GM20431 (cell line): ENCODE measurements around the gene ADAMTSL1.

Experiments
- in situ Hi-C: fragments of 300-500 bp; cut with MseI, MboI; formaldehyde crosslinking; loops from one replicate; pipeline ENCODE4 v1.15.0; 2020; ENCODE audit warnings: low sequenced_read_pairs; ENCODE audit not compliant: unreplicated experiment

ADAMTSL1 gene, protein sequence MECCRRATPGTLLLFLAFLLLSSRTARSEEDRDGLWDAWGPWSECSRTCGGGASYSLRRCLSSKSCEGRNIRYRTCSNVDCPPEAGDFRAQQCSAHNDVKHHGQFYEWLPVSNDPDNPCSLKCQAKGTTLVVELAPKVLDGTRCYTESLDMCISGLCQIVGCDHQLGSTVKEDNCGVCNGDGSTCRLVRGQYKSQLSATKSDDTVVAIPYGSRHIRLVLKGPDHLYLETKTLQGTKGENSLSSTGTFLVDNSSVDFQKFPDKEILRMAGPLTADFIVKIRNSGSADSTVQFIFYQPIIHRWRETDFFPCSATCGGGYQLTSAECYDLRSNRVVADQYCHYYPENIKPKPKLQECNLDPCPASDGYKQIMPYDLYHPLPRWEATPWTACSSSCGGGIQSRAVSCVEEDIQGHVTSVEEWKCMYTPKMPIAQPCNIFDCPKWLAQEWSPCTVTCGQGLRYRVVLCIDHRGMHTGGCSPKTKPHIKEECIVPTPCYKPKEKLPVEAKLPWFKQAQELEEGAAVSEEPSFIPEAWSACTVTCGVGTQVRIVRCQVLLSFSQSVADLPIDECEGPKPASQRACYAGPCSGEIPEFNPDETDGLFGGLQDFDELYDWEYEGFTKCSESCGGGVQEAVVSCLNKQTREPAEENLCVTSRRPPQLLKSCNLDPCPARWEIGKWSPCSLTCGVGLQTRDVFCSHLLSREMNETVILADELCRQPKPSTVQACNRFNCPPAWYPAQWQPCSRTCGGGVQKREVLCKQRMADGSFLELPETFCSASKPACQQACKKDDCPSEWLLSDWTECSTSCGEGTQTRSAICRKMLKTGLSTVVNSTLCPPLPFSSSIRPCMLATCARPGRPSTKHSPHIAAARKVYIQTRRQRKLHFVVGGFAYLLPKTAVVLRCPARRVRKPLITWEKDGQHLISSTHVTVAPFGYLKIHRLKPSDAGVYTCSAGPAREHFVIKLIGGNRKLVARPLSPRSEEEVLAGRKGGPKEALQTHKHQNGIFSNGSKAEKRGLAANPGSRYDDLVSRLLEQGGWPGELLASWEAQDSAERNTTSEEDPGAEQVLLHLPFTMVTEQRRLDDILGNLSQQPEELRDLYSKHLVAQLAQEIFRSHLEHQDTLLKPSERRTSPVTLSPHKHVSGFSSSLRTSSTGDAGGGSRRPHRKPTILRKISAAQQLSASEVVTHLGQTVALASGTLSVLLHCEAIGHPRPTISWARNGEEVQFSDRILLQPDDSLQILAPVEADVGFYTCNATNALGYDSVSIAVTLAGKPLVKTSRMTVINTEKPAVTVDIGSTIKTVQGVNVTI (N-terminal part only)

DNA sequence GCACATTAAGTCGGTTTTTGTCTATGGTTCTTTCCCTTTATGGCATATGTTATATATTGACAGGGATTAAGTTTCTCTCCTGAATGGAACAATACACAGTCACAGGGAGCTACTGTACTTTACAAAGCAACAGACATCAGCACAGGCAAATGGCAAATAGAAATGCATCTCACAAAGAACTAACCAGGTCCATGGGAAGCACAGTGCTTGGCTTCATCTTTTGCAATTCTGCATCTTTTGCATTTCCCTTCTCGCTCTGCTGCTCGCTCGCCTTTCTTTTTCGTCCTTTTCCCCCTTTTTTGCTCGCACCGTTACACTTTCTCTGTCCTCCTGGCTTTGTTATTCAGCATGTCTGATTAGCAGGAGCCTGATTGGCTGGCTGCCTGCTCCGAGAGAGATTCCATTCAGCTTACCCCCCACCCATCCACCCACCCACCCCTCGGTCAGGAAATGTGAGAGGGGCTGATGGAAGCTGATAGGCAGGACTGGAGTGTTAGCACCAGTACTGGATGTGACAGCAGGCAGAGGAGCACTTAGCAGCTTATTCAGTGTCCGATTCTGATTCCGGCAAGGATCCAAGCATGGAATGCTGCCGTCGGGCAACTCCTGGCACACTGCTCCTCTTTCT, at the start of gene ADAMTSL1:
Gene ADAMTSL1, plus strand, starts transcription at position 502 of the 628 bp plus-strand sequence. Its CDS starts 80 bp downstream, at position 582.
- in situ Hi-C loops = no loop called here

DNA sequence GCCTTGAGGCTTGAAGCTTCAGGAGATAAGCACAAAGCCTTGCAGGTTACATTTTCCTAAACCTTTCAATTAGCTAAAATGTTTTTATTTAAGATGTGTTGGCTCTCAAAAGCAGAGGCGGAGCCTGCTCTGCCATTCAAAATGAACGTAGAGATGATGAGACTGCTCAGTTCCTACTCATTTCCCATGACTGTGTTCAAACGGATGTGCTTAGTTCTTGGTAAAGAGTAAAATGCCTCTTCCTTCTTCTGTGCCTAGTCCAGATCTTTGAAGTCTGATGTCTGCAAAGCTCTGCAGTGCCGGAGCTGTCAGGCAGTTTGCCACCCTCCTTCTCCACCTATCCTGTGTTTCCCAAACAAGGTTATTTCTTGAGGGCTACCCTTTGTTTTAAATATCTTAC, 46.3 kb upstream of the ADAMTSL1 start:
- in situ Hi-C loops = loop anchor here (25.0 kb wide), 1 partner anchor 165 kb away; no protein-coding TSS in a partner anchor

DNA sequence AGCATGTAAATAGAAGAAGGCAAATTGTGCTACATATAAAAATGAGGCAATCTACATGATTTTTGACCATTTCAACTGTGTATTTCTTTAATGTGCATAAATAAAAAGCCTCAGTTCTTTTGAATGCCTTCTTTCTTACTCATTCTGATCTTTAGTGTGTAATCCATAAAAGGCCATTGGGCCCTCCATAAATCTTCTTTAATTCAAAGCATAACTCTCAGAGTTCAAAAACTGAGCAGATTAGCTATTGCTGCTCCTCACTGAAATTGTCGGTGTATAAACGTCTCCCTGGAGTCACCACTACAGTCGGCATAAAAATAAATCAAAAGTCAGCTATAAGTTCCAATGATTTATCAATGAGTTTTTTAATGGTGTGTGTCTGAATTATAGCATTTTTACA, 45.3 kb upstream of the ADAMTSL1 start:
- in situ Hi-C loops = loop anchor here (25.0 kb wide), 1 partner anchor 166 kb away; no protein-coding TSS in a partner anchor

DNA sequence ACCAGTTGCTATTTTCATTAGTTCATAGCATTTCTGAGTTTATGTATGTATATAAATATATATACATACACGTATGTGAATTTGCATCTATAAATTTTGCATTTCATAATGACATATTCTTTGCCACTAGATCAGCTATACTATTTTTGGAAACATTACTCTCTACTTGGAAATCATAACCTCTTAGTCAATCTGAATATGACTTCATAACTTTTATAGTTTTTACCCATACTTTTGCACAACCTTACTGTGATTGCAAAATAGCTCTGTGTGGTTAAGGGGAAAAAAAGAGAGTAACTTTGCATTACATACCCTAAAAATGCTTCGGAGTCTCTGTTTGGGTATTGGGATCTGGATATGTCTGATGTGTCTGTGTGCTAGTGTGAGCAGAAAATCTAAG, 44.9 kb upstream of the ADAMTSL1 start:
- in situ Hi-C loops = loop anchor here (25.0 kb wide), 1 partner anchor 167 kb away; no protein-coding TSS in a partner anchor

DNA sequence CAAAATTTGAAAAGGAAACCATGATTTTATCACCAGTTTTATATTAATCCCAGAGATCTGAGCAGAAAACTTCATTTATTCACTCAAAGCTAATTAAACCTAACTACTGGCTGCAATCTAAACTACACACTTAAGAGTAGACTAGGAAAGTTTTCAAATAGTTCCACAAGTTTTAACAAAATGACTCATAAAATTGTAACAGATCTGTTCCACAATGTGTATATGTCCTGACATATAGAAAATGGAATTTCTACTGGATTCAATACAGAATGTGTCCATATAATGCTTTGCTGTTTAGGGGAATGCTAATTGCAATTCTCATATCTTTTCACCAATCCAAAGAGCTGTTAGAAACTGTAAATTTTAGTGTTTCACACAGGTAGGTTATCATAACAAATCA, 40.3 kb upstream of the ADAMTSL1 start:
- in situ Hi-C loops = loop anchor here (25.0 kb wide), 1 partner anchor 171 kb away; no protein-coding TSS in a partner anchor

DNA sequence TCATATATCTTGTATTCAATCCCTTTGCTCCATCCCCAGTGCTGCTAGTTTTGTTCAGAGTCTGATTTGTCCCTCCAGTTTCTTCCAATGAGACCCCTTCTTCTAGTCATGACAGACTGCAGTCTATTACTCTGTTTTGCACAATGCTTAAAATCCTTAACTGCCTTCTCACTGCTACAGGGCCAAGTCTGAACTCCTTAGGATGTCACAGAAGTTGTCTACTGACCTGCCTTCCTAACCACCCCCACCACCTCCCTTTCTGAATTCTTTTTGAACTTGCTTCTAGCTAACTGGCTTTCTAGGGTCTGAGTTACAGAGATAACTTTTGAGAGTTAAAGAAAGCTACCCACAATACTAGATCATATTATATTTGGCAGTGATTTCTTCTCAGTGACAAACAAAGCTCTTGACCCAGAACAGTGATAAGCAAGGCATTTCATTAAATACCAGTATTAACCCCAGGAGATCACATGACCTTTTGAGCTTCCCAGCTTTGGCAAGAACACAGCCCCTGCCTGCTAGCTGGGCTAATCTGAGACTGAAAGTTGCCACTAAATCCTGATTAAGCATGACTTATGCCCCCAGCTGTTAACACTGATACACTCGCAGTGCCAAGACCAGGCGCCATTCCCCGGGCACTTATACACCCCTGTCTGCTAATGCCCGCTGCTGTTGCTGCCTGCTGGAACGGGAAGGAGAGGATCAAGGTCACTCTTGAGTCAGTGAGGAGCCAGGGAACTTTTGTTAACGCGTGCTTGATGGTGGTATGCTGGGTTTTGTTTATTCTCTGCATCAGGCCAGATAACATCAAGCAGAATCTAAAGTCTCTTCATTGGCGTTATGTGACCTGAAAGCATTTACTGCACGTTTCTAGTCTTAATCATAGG, 36.4 kb upstream of the ADAMTSL1 start:
- in situ Hi-C loops = loop anchor here (25.0 kb wide), 1 partner anchor 175 kb away; no protein-coding TSS in a partner anchor

DNA sequence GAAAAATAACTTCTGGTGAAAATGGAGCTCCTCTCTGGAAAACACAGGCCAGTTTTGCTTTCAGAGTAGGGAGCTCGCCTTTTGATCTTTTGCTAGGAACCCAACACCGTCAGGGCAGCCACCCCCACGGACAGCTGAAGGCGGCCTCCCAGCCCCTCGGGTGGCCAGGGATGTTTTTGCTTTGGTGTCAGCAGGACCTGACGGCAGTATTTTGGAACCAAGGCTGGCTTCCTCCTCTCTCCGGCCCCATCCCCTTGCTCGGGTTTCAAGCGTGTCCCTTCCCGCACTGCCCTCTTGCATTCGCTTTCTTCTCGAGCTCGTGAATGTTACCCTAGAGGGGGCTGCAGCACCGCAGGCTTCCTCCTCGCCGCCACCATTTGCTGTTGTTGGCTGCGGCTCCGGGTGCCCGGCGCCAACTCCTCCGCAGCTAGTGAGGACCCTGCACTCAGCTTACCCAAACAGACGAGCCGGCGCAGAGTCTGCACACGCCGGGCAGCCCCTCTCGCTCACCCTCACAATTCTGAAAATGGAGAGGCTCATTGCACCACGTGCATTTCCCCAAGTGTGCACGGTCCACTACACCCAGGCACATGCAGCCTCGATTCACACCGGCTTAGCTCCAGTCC, 35.5 kb upstream of the ADAMTSL1 start:
- in situ Hi-C loops = loop anchor here (25.0 kb wide), 1 partner anchor 176 kb away; no protein-coding TSS in a partner anchor

DNA sequence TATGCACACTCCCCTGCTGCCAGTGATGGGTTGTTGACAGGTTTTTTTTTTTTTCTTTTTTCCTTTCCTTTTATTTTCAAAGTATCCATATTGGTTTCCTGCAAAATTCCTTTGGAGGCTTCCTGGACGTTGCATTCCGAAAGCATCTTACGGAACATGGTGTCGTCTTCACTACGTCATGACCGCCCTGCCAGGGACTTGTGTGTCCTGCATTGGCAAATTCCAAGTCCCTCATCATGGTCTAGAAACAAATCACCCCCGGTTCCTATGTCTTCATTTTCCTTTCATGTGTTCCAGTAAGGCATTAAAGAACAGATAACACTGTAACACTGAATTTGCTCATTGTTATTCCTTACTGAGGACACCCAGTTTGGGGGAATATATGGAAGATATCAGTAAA, 35.0 kb upstream of the ADAMTSL1 start:
- in situ Hi-C loops = loop anchor here (25.0 kb wide), 1 partner anchor 177 kb away; no protein-coding TSS in a partner anchor

DNA sequence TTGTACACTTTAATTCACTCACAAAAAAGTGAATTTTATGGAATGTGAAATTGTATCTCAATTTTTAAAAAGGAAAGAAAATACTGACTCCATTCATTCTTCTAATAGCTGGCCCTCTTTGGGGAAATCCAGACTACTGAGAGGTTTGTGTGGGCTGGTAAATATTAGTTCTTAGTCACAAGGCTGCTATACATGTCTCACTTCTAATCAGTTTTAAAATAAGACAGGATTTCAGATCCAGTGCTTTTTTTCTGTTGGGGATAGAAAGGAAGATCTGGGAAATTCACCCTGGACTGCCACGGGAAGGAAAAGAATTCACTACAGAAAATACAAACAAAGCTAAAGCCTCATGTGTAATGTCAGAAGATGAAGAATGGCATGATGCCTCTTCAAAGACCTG, 32.7 kb upstream of the ADAMTSL1 start:
- in situ Hi-C loops = loop anchor here (25.0 kb wide), 1 partner anchor 179 kb away; no protein-coding TSS in a partner anchor

DNA sequence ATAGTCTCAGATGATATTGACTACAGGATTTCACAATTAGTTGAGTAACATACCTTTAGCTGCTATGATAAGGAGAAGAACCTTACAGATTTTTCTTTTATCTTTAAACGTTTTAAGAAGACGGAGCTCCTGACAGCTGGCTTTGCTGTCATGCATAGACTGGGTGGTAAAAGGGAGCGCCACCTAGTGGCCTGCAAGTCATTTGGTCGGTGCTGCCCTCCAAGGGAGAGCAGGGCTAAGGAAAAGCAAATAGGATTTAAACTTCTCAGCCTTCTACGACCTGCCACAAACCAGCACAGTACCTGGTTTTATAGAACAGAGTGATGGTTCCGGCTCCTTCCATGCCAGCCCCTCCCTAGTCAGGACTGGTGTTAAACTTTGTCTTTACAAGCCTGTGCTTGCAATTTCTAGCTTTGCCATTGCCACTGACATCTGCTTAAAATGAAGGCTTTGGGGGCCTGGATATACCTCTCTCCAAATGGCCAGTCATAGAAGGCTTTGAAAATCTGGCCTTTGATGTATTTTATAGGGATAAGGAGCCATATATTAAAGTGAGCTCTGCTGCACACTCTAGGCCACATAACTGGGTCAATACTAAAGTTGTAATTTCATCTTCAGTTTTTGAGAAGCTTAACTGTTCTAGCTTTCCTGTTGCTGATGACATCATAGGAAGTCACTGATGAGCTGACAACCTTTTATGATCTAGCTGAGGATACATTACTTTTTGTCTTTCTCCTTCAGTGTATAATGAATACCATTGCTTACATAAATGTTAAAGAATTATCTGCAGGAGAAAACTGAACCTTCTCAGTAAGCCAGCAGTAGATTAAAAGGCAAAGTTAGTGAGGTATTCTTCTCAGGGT, 31.1 kb upstream of the ADAMTSL1 start:
- in situ Hi-C loops = loop anchor here (25.0 kb wide), 1 partner anchor 181 kb away; no protein-coding TSS in a partner anchor

DNA sequence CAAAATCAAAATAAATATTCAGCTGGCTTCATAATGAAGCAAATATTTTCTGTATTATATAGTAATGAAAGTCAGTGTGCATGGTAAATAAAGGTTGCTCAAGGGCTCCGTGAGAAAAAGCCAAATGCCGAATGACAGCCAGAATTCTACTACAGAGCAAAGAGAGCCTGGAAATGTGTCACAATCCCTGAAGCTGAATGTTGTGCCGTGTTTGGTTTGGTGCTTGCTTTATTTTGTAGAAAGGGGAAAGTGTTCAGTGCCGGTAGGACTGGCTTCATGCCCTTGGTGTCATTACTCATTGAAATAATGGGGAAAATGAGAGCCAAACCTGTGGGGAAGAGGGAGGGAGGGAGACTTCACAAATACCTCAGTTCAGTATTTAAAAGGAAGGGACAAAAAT, 26.8 kb upstream of the ADAMTSL1 start:
- in situ Hi-C loops = loop anchor here (25.0 kb wide), 1 partner anchor 185 kb away; no protein-coding TSS in a partner anchor

DNA sequence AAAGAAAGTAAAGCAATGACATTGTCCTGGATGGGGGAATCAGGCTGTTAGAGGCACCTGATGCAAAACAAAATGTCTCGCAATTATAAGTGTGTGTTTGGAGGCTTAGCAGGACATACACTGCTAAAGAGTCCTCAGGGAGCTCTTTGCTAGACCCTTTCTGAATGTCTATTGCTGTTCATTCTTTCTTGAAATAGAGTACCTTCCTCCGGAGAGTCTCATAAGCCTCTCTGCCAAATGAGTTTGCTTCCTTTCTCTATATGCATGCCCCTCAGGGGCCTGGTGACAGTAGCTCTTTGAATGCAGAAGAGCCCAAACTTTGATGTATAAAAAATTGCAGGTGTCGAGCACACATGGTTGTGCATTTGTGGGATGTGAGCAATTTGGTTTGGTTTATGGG, 26.4 kb upstream of the ADAMTSL1 start:
- in situ Hi-C loops = loop anchor here (25.0 kb wide), 1 partner anchor 185 kb away; no protein-coding TSS in a partner anchor

DNA sequence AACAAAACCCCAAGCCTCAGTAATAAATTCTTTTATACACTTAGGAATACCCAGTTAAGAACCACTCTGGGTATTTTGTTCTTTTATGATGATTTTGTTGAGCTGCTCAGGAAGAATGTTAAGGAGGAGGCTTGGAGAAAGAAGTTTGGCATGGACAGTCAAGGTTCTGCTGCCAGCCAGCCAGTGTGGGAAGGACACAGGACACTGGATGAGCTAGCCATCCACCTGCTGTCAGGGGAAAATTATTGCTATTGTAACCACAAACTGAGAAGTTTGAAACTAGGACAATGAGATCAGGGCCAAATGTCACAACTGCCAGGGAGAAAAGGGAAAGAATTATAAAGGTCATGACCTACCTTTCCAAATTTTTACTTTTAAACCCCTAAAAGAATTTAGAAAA, 25.9 kb upstream of the ADAMTSL1 start:
- in situ Hi-C loops = loop anchor here (25.0 kb wide), 1 partner anchor 186 kb away; no protein-coding TSS in a partner anchor

DNA sequence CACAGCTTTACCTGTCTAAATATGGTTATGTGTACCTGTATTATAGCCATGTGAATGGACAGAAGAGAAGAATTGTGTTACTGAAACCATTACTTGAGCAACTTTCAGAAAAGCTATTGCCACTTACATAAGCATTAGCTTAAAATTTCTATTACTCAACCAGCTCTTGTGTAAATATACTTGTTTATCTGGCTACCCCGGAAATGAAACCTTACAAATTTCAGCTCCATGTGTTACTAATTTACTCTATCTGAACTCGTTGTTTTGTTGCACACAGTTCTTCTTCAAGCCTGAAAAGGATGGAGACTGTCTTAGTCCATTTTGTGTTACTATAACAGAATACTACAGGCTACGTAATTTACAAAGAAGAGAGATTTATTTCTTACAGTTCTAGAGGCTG, 22.5 kb upstream of the ADAMTSL1 start:
- in situ Hi-C loops = no loop called here

DNA sequence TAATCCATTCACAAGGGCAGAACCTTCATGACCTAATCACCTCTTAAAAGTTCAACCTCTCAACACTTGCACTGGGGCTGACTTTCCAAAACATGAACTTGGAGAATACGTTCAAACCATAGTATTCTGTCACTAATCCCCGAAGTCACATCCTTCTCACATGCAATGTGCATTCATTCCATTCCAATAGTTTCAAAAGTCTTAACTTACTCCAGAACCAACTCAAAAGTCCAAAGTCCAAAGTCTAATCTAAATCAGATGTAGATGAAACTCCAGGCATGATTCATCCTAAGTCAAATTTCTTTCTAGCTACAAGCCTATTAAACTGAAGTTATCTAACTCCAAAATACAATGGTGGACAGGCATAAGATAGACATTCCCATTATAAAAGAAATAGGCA, 21.7 kb upstream of the ADAMTSL1 start:
- in situ Hi-C loops = no loop called here

DNA sequence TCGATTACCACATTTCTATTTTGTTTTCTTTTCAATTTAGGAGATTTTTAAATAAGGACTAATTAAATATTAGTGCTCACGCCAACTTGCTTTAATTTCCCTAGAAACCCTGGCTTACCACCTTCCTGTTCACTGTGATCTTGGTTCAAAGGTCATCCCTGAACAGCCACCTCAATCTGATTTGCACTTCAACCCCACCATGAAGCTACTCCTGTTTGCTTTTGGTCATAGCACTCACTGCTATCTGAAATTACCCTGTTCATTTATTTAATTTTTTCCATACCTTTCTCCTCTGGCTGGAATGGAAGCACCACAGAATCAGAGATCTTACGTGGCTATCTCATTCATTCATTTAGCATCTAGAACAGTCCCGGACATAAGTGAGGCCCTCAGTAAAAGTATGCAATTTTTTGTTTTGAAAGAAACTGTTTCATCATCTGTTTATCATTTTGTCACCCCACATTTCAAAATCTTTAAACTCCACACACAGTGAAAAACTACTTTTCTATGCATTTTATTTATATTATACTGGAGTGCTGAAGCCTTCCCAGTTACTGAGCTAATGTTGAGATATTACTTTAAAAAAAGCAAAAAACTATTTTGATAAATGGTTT, 17.2 kb upstream of the ADAMTSL1 start:
- in situ Hi-C loops = no loop called here
